Dedifferentiated amniotic fluid mesenchymal stem cell (primary cell): ENCODE data around the gene LZTS2.
"Not testable (repeated sequence)": the region's sequence is repeated elsewhere in the genome, so short reads cannot be mapped to it uniquely, and the experiment has no call there.

Experiments
- DNase-seq: peaks from one replicate; pipeline ENCODE4 v3.0.0-alpha.2; 2016; ENCODE audit errors: extremely low spot score

LZTS2 gene

GRCh38 chr10:101033276-101033675, 33.7 kb downstream of the LZTS2 start:
- DNase-seq: no peak

GRCh38 chr10:101034404-101034803, 34.8 kb downstream of the LZTS2 start:
- not testable (repeated sequence) for DNase-seq

GRCh38 chr10:101035314-101035713, 35.7 kb downstream of the LZTS2 start:
- DNase-seq: no peak

- DNase-seq: no peak
Observed at GRCh38 chr10:101035916-101036702, 36.5 kb downstream of the LZTS2 start.

- DNase-seq: no peak
Observed at GRCh38 chr10:101036726-101037125, 37.1 kb downstream of the LZTS2 start.

GRCh38 chr10:101038484-101038883, 38.9 kb downstream of the LZTS2 start:
- DNase-seq: no peak

- no peak for DNase-seq
Observed at GRCh38 chr10:101040061-101040460, 40.5 kb downstream of the LZTS2 start.

- no peak for DNase-seq
Observed at GRCh38 chr10:101040851-101041250, 41.2 kb downstream of the LZTS2 start.

GRCh38 chr10:101041252-101041761, 41.7 kb downstream of the LZTS2 start:
- DNase-seq: peak; percentile 74

- no peak for DNase-seq
Observed at GRCh38 chr10:101042118-101042517, 42.5 kb downstream of the LZTS2 start.

GRCh38 chr10:101042667-101043362, 43.2 kb downstream of the LZTS2 start:
- DNase-seq: peak; percentile 92

- no peak for DNase-seq
Observed at GRCh38 chr10:101043363-101043707, 43.7 kb downstream of the LZTS2 start.

GRCh38 chr10:101044117-101044516, 44.5 kb downstream of the LZTS2 start:
- DNase-seq: no peak

GRCh38 chr10:101046332-101047238, 47.0 kb downstream of the LZTS2 start:
- DNase-seq: no peak

- no peak for DNase-seq
Observed at GRCh38 chr10:101047268-101047667, 47.7 kb downstream of the LZTS2 start.

GRCh38 chr10:101047961-101048892, 48.6 kb downstream of the LZTS2 start:
- DNase-seq: no peak

GRCh38 chr10:101050208-101051069, 50.8 kb downstream of the LZTS2 start:
- DNase-seq: peak; percentile 29

- peak; percentile 76 for DNase-seq
Observed at GRCh38 chr10:101052285-101052684, 52.7 kb downstream of the LZTS2 start.

- peak; percentile 17 for DNase-seq
Observed at GRCh38 chr10:101053516-101053915, 53.9 kb downstream of the LZTS2 start.

GRCh38 chr10:101054351-101054750, 54.7 kb downstream of the LZTS2 start:
- DNase-seq: no peak
